H9 (cell line): Measurements from ENCODE around the gene HDDC2. TPM values are rescaled to one million over a fixed set of nuclear protein-coding genes. Genes with fewer than 3 reads are reported as not detected.

Experiments
- DNase-seq: peaks from one replicate; pipeline ENCODE4 v3.0.0-alpha.2; 2017
- H2AFZ ChIP-seq: one replicate; pipeline ENCODE4 v1.6.1; 2013; ENCODE audit warnings: mild to moderate bottlenecking, low read length, control low read depth, moderate library complexity
- H2AK5ac ChIP-seq: 2 replicates; pipeline ENCODE4 v1.6.1; 2013; ENCODE audit warnings: low read length, control low read depth, mixed read lengths; ENCODE audit not compliant: insufficient read length
- H2BK120ac ChIP-seq: one replicate; pipeline ENCODE4 v1.6.1; 2013; ENCODE audit warnings: low read depth, mild to moderate bottlenecking, low read length, control low read depth, inconsistent platforms; ENCODE audit not compliant: poor library complexity, severe bottlenecking
- H2BK12ac ChIP-seq: 2 replicates; pipeline ENCODE4 v1.6.1; 2013; ENCODE audit warnings: low read length, control low read depth, mixed read lengths, low read depth; ENCODE audit not compliant: insufficient read length
- H2BK15ac ChIP-seq: 2 replicates; pipeline ENCODE4 v1.6.1; 2013; ENCODE audit warnings: low read depth, low read length, control low read depth
- H2BK20ac ChIP-seq: one replicate; pipeline ENCODE4 v1.6.1; 2013; ENCODE audit warnings: low read depth, mild to moderate bottlenecking, low read length, control low read depth, inconsistent platforms; ENCODE audit not compliant: poor library complexity, severe bottlenecking
- H2BK5ac ChIP-seq: 2 replicates; pipeline ENCODE4 v1.6.1; 2013; ENCODE audit warnings: low read length, control low read depth, mixed read lengths; ENCODE audit not compliant: insufficient read length
- H3K14ac ChIP-seq: 2 replicates; pipeline ENCODE4 v1.6.1; 2013; ENCODE audit warnings: low read length, control low read depth; ENCODE audit not compliant: insufficient read depth
- H3K18ac ChIP-seq: 2 replicates; pipeline ENCODE4 v1.6.1; 2013; ENCODE audit warnings: low read depth, mild to moderate bottlenecking, mixed read lengths, low read length, control low read depth; ENCODE audit not compliant: insufficient read length
- H3K23ac ChIP-seq: 2 replicates; pipeline ENCODE4 v1.6.1; 2013; ENCODE audit warnings: low read length, control low read depth, mixed read lengths, low read depth; ENCODE audit not compliant: insufficient read length
- H3K23me2 ChIP-seq: 2 replicates; pipeline ENCODE4 v1.6.1; 2013; ENCODE audit warnings: low read depth, mild to moderate bottlenecking, mixed read lengths, low read length, control low read depth; ENCODE audit not compliant: insufficient read length, poor library complexity, severe bottlenecking
- H3K27ac ChIP-seq: 2 replicates; pipeline ENCODE4 v1.5.1; 2013; ENCODE audit warnings: low read length, control low read depth, mixed read lengths, low read depth; ENCODE audit not compliant: insufficient read length
- H3K27me3 ChIP-seq: 2 replicates; pipeline ENCODE4 v1.6.1; 2013; ENCODE audit warnings: low read length, control low read depth, inconsistent platforms; ENCODE audit not compliant: insufficient read depth
- H3K4ac ChIP-seq: 2 replicates; pipeline ENCODE4 v1.6.1; 2013; ENCODE audit warnings: low read depth, mild to moderate bottlenecking, control low read depth, inconsistent platforms, low read length, moderate library complexity
- H3K4me1 ChIP-seq: 2 replicates; pipeline ENCODE4 v1.6.1; 2013; ENCODE audit warnings: low read length, control low read depth, inconsistent platforms; ENCODE audit not compliant: insufficient read depth
- H3K4me2 ChIP-seq: 2 replicates; pipeline ENCODE4 v1.6.1; 2013; ENCODE audit warnings: low read length, control low read depth, mixed read lengths; ENCODE audit not compliant: insufficient read length, insufficient read depth
- H3K56ac ChIP-seq: 2 replicates; pipeline ENCODE4 v1.6.1; 2013; ENCODE audit warnings: low read depth, mild to moderate bottlenecking, mixed read lengths, low read length, control low read depth; ENCODE audit not compliant: insufficient read length
- H3K79me1 ChIP-seq: 2 replicates; pipeline ENCODE4 v1.6.1; 2013; ENCODE audit warnings: low read depth, mild to moderate bottlenecking, moderate library complexity, low read length, control low read depth, inconsistent platforms; ENCODE audit not compliant: insufficient read depth, poor library complexity, severe bottlenecking
- H3K79me2 ChIP-seq: 2 replicates; pipeline ENCODE4 v1.6.1; 2013; ENCODE audit warnings: low read length, control low read depth, inconsistent platforms; ENCODE audit not compliant: insufficient read depth
- H3K9ac ChIP-seq: 2 replicates; pipeline ENCODE4 v1.6.1; 2013; ENCODE audit warnings: low read length, control low read depth, mixed read lengths; ENCODE audit not compliant: insufficient read length; ENCODE audit errors: extremely low read depth
- H3K9me3 ChIP-seq: one replicate; pipeline ENCODE4 v1.6.1; 2013; ENCODE audit warnings: low read depth, low read length, inconsistent platforms; ENCODE audit not compliant: control insufficient read depth
- H3T11ph ChIP-seq: one replicate; pipeline ENCODE4 v1.6.1; 2013; ENCODE audit warnings: mild to moderate bottlenecking, low read length, control low read depth, inconsistent platforms
- H4K20me1 ChIP-seq: one replicate; pipeline ENCODE4 v1.6.1; 2013; ENCODE audit not compliant: control insufficient read depth, insufficient read length, insufficient read depth
- H4K5ac ChIP-seq: 2 replicates; pipeline ENCODE4 v1.6.1; 2013; ENCODE audit warnings: low read depth, mild to moderate bottlenecking, mixed read lengths, low read length, control low read depth; ENCODE audit not compliant: insufficient read length
- H4K8ac ChIP-seq: replicated peaks from 2 replicates; pipeline ENCODE4 v1.6.1; 2013; ENCODE audit warnings: low read length, control low read depth, mixed read lengths, low read depth; ENCODE audit not compliant: insufficient read length
- H4K91ac ChIP-seq: 2 replicates; pipeline ENCODE4 v1.6.1; 2013; ENCODE audit warnings: low read depth, mild to moderate bottlenecking, moderate library complexity, mixed read lengths, low read length, control low read depth; ENCODE audit not compliant: insufficient read length
- H3K27ac Mint-ChIP-seq, 3 experiments: 2 replicates in 2 of 3; 3 replicates in 1 of 3; pipeline ENCODE4 v1.8.0; 2020 to 2021; ENCODE audit warnings: mixed read lengths in 3 of 3, mild to moderate bottlenecking in 1 of 3, moderate library complexity in 1 of 3
- H3K27me3 Mint-ChIP-seq: 2 replicates; pipeline ENCODE4 v1.8.0; 2021; ENCODE audit warnings: low read depth, mild to moderate bottlenecking, moderate library complexity, mixed read lengths
- H3K36me3 Mint-ChIP-seq, 3 experiments: 2 replicates in 2 of 3; 3 replicates in 1 of 3; pipeline ENCODE4 v1.8.0; 2020 to 2021; ENCODE audit warnings: low read depth in 3 of 3, mixed read lengths in 3 of 3; ENCODE audit not compliant: insufficient read depth in 1 of 3
- H3K4me1 Mint-ChIP-seq, 2 experiments: 2 replicates each; pipeline ENCODE4 v1.8.0; 2020; ENCODE audit warnings: mixed read lengths in 2 of 2
- H3K4me3 Mint-ChIP-seq, 2 experiments: 2 replicates in 1 of 2; 3 replicates in 1 of 2; pipeline ENCODE4 v1.8.0; 2020 to 2021; ENCODE audit warnings: mild to moderate bottlenecking in 2 of 2, mixed read lengths in 2 of 2, moderate library complexity in 1 of 2
- H3K9me3 Mint-ChIP-seq, 2 experiments: 2 replicates in 1 of 2; 3 replicates in 1 of 2; pipeline ENCODE4 v1.8.0; 2020; ENCODE audit warnings: mild to moderate bottlenecking in 2 of 2, mixed read lengths in 2 of 2, moderate library complexity in 1 of 2
- CTCF ChIP-seq: fragments of 200-600 bp; sonication (generic); conservative IDR thresholded peaks from 3 replicates; pipeline ENCODE4 v1.8.0; 2021; ENCODE audit warnings: antibody characterized with exemption, mild to moderate bottlenecking
- WGBS: extraction: QIAGEN DNeasy Blood & Tissue Kit; methylation state at CpG from one replicate; pipeline ENCODE4 v1.1.7; 2013; ENCODE audit warnings: missing lambda C conversion rate, low lambda C conversion rate, mixed read lengths; ENCODE audit not compliant: insufficient read length; ENCODE audit errors: extremely low coverage; 5-methylcytosine and 5-hydroxymethylcytosine counted together
- total RNA-seq: library from RNA; stranded (reverse); gene quantifications from 2 replicates; pipeline ENCODE4 v1.2.1, GENCODE V29; 2021

Gene HDDC2
- total RNA-seq, 1 experiment from 2014 or later, result 77.8 TPM

DNA sequence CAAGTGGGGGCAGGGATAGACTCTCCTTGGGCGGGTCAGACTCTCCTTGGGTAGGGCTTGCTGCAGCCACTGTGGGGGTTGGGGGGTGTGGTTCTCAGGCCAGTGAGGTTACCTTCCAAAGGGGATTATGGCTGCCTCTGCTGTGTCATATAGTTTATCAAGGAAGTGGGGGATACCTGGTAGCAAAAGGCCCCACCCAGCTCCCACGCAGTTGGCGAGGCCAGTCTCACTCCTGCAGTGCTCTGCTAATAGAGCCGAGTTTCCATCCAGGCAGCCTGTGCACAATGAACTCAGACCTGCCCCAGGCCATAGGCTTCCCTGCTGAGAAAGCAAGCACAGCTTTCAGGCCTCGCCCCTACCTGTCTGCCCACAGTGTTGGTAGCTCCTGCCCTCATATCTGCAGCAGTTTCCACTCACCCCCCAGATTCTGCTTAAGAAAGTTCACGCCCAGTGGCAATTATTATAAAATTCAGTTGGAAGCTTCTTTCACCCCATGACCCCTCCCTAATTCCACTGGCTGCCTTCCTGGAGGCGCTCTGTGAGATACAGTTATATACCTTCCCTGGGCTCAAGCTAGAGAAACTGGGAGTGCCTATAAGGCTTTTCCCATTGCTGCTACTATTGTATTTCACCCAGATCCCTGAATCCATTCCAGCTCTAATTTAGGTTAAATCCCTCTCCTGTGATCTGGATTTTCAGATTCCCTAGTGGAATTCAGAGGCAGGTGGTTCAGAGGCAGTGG is 56.1 kb downstream of the HDDC2 start:
- no peaks in the 10 kb centered on the region; the same call in 1 of the 2 replicates for H3K4me1 ChIP-seq
- peaks cover 10 to 12% of the 10 kb centered on the region in 2 experiments; a peak in 4 of 5 replicates for H3K9me3 Mint-ChIP-seq
- TF ChIP-seq CTCF, result no peak
- peak; percentile 56 for DNase-seq
- no peak overlapping the region for H3K9ac ChIP-seq
- no peak overlapping the region for H4K8ac ChIP-seq
- H4K91ac ChIP-seq, result no peak overlapping the region
- no peak overlapping the region for H2BK15ac ChIP-seq
- H3K56ac ChIP-seq, result no peak overlapping the region
- H3K4ac ChIP-seq, result no peak overlapping the region
- no peak overlapping the region for H3K18ac ChIP-seq
- no peak overlapping the region for H2AFZ ChIP-seq
- no peaks in the 10 kb centered on the region for H4K20me1 ChIP-seq
- no peak overlapping the region for H4K5ac ChIP-seq
- H2AK5ac ChIP-seq, result no peak overlapping the region
- no peaks in the 10 kb centered on the region for H3K79me1 ChIP-seq
- H3K27ac ChIP-seq, result no peak overlapping the region
- peaks cover 1 to 12% (median 1%) of the 10 kb centered on the region in 3 experiments; a peak in 4 of 7 replicates for H3K36me3 Mint-ChIP-seq
- no peak overlapping the region for H3T11ph ChIP-seq
- no peak overlapping the region for H3K23ac ChIP-seq
- peaks cover 13 to 16% of the 10 kb centered on the region in 2 experiments for H3K4me1 Mint-ChIP-seq
- no peak overlapping the region for H2BK20ac ChIP-seq
- H3K4me3 Mint-ChIP-seq, result no peak overlapping the region
- H3K27me3 ChIP-seq, result no peaks in the 10 kb centered on the region
- peak overlapping the region in 1 of 3 experiments; percentile 38; a peak in 1 of 7 replicates for H3K27ac Mint-ChIP-seq
- no peak overlapping the region for H2BK12ac ChIP-seq
- H3K9me3 ChIP-seq, result no peaks in the 10 kb centered on the region
- H3K79me2 ChIP-seq, result no peaks in the 10 kb centered on the region
- H3K27me3 Mint-ChIP-seq, result no peaks in the 10 kb centered on the region
- H3K23me2 ChIP-seq, result no peaks in the 10 kb centered on the region
- no peak overlapping the region for H2BK5ac ChIP-seq
- no peak overlapping the region for H3K14ac ChIP-seq
- no CpG with 5 or more reads among the region's 7 CpGs for WGBS
- H2BK120ac ChIP-seq, result no peak overlapping the region
- no peak overlapping the region for H3K4me2 ChIP-seq
